ENCODE results near the gene RASA2. TPM values are rescaled to one million over a fixed set of nuclear protein-coding genes. Genes with fewer than 3 reads are reported as not detected.

The RASA2 gene
- total and polyA plus RNA-seq, 9 of the 15 experiments (the other 6 are each of a cell fraction or from before 2014, with no cell fraction given): 2.0 to 12.8 (median 9.5) TPM

DNA sequence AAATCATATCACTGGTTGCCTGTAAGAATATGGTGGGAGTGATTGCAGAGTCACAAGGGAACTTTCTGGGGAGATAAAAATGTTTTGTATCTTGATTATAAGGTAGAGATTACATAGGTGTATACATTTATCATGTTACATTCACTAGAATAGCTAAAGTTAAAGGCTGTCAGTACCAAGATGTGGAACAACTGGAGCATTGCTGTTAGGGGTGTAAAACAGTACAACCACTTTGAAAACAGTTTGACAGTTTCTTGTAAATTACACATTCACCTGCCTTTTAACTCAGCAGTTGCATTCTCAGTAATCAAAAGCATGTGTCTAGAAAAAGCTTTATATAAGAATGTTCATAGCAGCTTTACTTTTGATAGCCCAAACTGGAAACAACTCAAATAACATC lies 27.6 kb downstream of the RASA2 start (continued):
- TF ChIP-seq, protein P1, sequence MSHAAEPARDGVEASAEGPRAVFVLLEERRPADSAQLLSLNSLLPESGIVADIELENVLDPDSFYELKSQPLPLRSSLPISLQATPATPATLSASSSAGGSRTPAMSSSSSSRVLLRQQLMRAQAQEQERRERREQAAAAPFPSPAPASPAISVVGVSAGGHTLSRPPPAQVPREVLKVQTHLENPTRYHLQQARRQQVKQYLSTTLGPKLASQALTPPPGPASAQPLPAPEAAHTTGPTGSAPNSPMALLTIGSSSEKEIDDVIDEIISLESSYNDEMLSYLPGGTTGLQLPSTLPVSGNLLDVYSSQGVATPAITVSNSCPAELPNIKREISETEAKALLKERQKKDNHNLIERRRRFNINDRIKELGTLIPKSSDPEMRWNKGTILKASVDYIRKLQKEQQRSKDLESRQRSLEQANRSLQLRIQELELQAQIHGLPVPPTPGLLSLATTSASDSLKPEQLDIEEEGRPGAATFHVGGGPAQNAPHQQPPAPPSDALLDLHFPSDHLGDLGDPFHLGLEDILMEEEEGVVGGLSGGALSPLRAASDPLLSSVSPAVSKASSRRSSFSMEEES (CRISPR knock-in tag; IDR thresholded peaks at IDR 0.05): no peak
- TF ChIP-seq EP400 (IDR thresholded peaks at IDR 0.05): no peak

DNA sequence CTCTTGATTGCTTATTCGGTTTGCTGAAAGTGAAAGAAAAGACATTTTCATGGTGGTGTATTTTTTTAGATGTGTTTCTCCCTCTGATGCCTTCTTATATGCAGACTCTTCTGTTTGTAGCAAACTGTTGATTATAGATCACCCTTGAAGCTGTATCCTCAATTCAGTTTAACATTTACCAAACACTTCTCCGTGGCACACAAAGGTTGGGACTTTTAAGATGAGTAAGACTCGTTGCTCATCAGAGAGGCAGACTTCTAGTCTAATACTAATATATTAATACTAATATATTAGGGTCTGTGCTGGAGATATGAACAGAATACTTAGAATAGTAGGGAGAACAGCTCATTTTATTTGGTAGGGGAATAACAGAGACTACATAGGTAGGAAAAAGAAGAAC lies 32.8 kb downstream of the RASA2 start:
- Histone ChIP-seq H3K9me3 (replicated peaks; ENCODE audit: control insufficient read depth, insufficient read depth, low read depth, low read length) (peaks cover 2% of the 10 kb centered on the region; the same call in 1 of the 2 replicates), H3K4me2 (ENCODE audit: insufficient read depth, low read length) (no peak overlapping the region), H3K9ac (ENCODE audit: insufficient read depth in 1 of 2, low read depth in 2 of 2, low read length in 2 of 2) (no peak overlapping the region), H4K20me1 (replicated peaks; ENCODE audit: control insufficient read depth, insufficient read depth, low read length) (no peaks in the 10 kb centered on the region), H3K79me2 (ENCODE audit: control insufficient read depth, insufficient read depth, low read length) (no peaks in the 10 kb centered on the region), H3K4me3 (no peak overlapping the region), H3K27me3 (ENCODE audit: control insufficient read depth in 2 of 2, insufficient read depth in 2 of 2, low read length in 2 of 2) (no peaks in the 10 kb centered on the region), H3K4me1 (replicated peaks in 1 of 2; ENCODE audit: control insufficient read depth in 2 of 2, insufficient read depth in 2 of 2, low read length in 2 of 2) (peaks cover 0 to 6% of the 10 kb centered on the region in 2 experiments; a peak in 2 of 5 replicates), H3K9me1 (ENCODE audit: control insufficient read depth, insufficient read depth, low read length) (no peaks in the 10 kb centered on the region), H3K36me3 (ENCODE audit: control insufficient read depth, insufficient read depth, low read length) (peaks cover 40% of the 10 kb centered on the region), H2AFZ (ENCODE audit: low read depth, low read length) (no peak overlapping the region), H3K27ac (ENCODE audit: extremely low read depth, low read depth, low read length) (no peak overlapping the region)
- FAIRE-seq: no peak
- DNase-seq (ENCODE audit: extremely low read depth in 1 of 4, low spot score in 3 of 4): no peak
- in situ Hi-C loops (cut with MboI) (no loop called here), intact Hi-C loops (cut with micrococcal nuclease) (no loop called here)
- WGBS (ENCODE audit: insufficient coverage, low coverage, missing lambda C conversion rate): 62% methylated on average over 3 of the region's 3 CpGs
- TF ChIP-seq KAT8 (IDR thresholded peaks at IDR 0.05; ENCODE audit: low read depth) (no peak), HDAC2 (IDR thresholded peaks at IDR 0.05) (no peak)
- ChIA-PET POLR2A (no interaction called here), CTCF (ENCODE audit: low intra/inter-chr PET ratio) (no interaction called here)
- BruUV-seq (replicated peaks): no TSS peak
- no peak for ATAC-seq

All from K562 (cell line).